ENCODE data around the gene ZNF8.

Gene ZNF8

GRCh38 chr19:58261968-58262921 is 16.5 kb upstream of the ZNF8 start:
- DNase-seq (ENCODE audit: insufficient read length, low spot score) (no peak), FAIRE-seq (no peak)
- TF ChIP-seq CTCF (IDR thresholded peaks at IDR 0.05; ENCODE audit: insufficient read depth, missing control alignments), result no peak

- TF ChIP-seq CTCF (IDR thresholded peaks at IDR 0.05; ENCODE audit: insufficient read depth, missing control alignments), result no peak
- FAIRE-seq (no peak), DNase-seq (ENCODE audit: insufficient read length, low spot score) (no peak)
These were observed 15.8 kb upstream of the ZNF8 start for GRCh38 chr19:58262922-58263296.

- FAIRE-seq, result no peak
- TF ChIP-seq CTCF (IDR thresholded peaks at IDR 0.05; ENCODE audit: insufficient read depth, missing control alignments), result no peak
- DNase-seq (ENCODE audit: insufficient read length, low spot score), result no peak
These were observed 13.7 kb upstream of the ZNF8 start for GRCh38 chr19:58265100-58265499.

GRCh38 chr19:58268344-58268743 is 10.4 kb upstream of the ZNF8 start:
- no peak for TF ChIP-seq CTCF (IDR thresholded peaks at IDR 0.05; ENCODE audit: insufficient read depth, missing control alignments)
- DNase-seq (ENCODE audit: insufficient read length, low spot score) (no peak), FAIRE-seq (no peak)

GRCh38 chr19:58274771-58275201 is 4.0 kb upstream of the ZNF8 start:
- DNase-seq (ENCODE audit: insufficient read length, low spot score) (no peak), FAIRE-seq (no peak)
- TF ChIP-seq CTCF (IDR thresholded peaks at IDR 0.05; ENCODE audit: insufficient read depth, missing control alignments), result no peak

- no peak for TF ChIP-seq CTCF (IDR thresholded peaks at IDR 0.05; ENCODE audit: insufficient read depth, missing control alignments)
- FAIRE-seq (no peak), DNase-seq (ENCODE audit: insufficient read length, low spot score) (no peak)
These were observed 3.2 kb upstream of the ZNF8 start for GRCh38 chr19:58275564-58275963.

- no peak for FAIRE-seq
- no peak for TF ChIP-seq CTCF (IDR thresholded peaks at IDR 0.05; ENCODE audit: insufficient read depth, missing control alignments)
- DNase-seq (ENCODE audit: insufficient read length, low spot score), result no peak
These were observed 1.6 kb upstream of the ZNF8 start for GRCh38 chr19:58277197-58277596.

Data from D721Med (cell line).